ENCODE data around the gene AK9.

DNA sequence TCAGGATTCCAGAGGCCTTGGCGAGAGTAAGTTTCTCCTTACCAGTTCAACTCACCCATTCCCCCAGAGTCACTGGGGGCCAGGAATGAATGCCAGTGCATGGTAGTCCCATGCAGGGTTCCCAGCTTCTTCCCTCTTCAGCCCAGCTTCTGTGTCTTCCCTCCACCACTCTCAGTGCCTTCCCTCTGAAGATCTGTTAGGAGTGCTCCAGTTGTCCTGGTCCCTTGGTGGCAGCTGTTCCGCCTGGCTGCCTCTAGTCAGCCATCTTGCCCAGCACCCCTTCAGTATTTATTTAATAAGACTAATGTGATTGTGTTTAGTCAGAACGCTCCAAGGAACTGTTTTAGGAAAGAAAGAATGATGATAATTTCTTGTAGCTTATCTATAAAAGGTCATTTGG lies 23.2 kb upstream of the AK9 start:
- TF ChIP-seq, protein P1, sequence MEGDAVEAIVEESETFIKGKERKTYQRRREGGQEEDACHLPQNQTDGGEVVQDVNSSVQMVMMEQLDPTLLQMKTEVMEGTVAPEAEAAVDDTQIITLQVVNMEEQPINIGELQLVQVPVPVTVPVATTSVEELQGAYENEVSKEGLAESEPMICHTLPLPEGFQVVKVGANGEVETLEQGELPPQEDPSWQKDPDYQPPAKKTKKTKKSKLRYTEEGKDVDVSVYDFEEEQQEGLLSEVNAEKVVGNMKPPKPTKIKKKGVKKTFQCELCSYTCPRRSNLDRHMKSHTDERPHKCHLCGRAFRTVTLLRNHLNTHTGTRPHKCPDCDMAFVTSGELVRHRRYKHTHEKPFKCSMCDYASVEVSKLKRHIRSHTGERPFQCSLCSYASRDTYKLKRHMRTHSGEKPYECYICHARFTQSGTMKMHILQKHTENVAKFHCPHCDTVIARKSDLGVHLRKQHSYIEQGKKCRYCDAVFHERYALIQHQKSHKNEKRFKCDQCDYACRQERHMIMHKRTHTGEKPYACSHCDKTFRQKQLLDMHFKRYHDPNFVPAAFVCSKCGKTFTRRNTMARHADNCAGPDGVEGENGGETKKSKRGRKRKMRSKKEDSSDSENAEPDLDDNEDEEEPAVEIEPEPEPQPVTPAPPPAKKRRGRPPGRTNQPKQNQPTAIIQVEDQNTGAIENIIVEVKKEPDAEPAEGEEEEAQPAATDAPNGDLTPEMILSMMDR (IDR thresholded peaks at IDR 0.05): no peak
- TF ChIP-seq POLR2A (IDR thresholded peaks at IDR 0.05): no peak

Data from lower leg skin (tissue), 3 donors.